ENCODE measurements around the gene CBX7. TPM values are rescaled to one million over a fixed set of nuclear protein-coding genes. Genes with fewer than 3 reads are reported as not detected.
A peak's percentile ranks its signal among the peaks of the same experiment; 100 is the strongest.

Gene CBX7
- total RNA-seq, 1 donor from 2014 or later, result 13.2 TPM

DNA sequence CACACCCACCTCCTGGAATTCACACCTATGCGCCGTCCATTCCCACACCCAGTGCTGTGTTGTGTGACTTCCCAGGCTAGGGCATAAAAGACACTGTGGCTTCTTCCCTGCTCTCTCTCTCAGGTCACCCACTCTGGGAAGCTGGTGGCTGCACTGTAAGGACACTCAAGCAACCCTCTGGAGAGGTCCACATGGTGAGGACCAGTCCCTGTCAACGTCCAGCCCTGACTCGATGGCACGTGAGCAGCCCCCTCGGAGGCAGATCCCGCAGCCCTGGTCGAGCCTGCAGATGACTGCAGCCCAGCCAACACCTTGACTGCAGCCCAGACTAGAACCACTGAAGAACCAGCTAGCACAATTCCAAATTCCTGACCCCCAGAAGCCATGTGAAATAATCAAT lies 16.2 kb downstream of the CBX7 start:
- Mint-ChIP-seq H3K27ac (no peak overlapping the region), H3K9me3 (no peaks in the 10 kb centered on the region), H3K27me3 (ENCODE audit: low read depth) (no peaks in the 10 kb centered on the region), H3K4me3 (no peak overlapping the region), H3K36me3 (no peaks in the 10 kb centered on the region), H3K4me1 (peaks cover 5% of the 10 kb centered on the region)
- DNase-seq (ENCODE audit: low spot score in 2 of 2, unreplicated experiment in 2 of 2), result no peak
- TF ChIP-seq, protein P1, sequence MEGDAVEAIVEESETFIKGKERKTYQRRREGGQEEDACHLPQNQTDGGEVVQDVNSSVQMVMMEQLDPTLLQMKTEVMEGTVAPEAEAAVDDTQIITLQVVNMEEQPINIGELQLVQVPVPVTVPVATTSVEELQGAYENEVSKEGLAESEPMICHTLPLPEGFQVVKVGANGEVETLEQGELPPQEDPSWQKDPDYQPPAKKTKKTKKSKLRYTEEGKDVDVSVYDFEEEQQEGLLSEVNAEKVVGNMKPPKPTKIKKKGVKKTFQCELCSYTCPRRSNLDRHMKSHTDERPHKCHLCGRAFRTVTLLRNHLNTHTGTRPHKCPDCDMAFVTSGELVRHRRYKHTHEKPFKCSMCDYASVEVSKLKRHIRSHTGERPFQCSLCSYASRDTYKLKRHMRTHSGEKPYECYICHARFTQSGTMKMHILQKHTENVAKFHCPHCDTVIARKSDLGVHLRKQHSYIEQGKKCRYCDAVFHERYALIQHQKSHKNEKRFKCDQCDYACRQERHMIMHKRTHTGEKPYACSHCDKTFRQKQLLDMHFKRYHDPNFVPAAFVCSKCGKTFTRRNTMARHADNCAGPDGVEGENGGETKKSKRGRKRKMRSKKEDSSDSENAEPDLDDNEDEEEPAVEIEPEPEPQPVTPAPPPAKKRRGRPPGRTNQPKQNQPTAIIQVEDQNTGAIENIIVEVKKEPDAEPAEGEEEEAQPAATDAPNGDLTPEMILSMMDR (IDR thresholded peaks at IDR 0.05; ENCODE audit: unreplicated experiment), result no peak

DNA sequence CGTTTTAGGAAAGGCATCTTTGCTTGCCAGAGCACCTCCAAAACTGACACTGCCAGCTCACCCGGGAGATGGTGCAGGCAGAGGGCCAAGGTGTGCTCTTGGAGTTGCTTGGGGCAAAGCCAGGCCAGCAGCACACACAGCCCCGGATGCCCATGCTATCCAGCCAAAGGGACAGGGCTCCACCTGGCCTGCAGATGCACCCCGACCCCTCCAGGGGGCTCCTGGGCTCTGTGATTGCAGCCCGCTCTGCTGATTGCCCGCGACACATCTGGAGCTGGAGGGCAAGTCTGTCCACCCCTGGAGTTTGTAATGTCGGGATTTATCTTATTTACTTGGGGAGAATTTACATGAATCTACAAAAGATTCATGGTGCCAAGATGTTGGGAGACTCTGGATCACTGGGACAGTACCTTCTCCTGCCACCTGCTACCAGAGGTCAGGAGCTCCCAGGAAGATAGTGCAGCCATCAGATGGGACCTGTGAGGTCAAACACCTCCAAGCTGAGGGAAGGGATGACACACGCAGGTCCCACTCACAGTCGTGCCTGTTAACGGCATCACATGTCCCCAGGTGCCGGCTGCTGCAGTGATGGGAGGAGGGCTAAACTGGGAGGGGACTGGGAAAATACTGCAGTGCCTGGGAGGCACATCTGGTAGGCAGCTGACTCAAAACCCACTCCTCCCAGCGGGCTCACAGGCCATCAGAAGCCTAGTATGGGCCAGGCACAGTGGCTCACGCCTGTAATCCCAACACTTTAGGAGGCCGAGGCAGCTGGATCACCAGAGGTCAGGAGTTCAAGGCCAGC lies 17.2 kb downstream of the CBX7 start:
- Mint-ChIP-seq H3K4me3 (no peak overlapping the region), H3K27ac (no peak overlapping the region), H3K27me3 (ENCODE audit: low read depth) (no peaks in the 10 kb centered on the region), H3K9me3 (no peaks in the 10 kb centered on the region), H3K4me1 (peaks cover 12% of the 10 kb centered on the region), H3K36me3 (no peaks in the 10 kb centered on the region)
- TF ChIP-seq, protein P1 (IDR thresholded peaks at IDR 0.05; ENCODE audit: unreplicated experiment), result no peak
- DNase-seq (ENCODE audit: low spot score in 2 of 2, unreplicated experiment in 2 of 2), result peak in 1 of 2 experiments; percentile 76

DNA sequence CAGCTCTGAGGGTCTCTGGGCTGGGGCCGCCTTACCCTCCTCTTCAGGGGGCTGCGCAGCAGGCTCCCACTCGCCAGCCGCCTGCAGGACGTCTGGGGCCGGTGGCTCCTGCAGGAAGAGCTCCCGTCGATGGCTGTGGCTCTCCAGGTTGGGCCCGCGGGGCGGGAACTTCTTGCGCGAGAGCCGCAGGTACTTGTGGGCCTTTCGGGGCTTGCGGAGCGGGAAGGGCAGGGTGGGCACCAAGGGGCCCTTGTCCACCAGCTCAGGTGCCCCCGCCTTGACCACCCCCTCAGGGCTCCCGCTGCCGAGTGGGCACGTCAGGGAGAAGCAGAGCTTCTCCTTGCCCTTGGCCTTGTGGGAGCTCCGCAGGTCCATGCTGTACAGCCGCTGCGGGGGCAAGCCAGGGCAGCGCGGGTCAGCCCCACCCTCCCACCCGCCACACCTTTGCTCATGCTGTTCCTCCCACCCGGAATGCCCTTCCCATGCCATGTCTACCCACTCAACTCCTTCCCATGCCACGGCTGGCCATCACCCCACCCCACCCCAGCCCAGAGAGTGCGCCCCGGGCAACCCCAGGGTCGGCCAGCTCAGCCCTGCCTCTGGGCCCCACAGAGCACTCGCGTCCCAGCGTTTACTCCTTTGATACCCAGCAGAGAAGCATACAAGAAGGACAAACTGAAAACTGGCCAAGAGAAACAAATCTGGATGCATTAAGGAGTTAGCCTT lies 18.0 kb downstream of the CBX7 start:
- no peak overlapping the region for H3K27ac Mint-ChIP-seq
- no peak for DNase-seq (ENCODE audit: low spot score in 2 of 2, unreplicated experiment in 2 of 2)
- no peaks in the 10 kb centered on the region for H3K36me3 Mint-ChIP-seq
- H3K9me3 Mint-ChIP-seq, result no peaks in the 10 kb centered on the region
- no peak overlapping the region for H3K4me3 Mint-ChIP-seq
- TF ChIP-seq, protein P1 (IDR thresholded peaks at IDR 0.05; ENCODE audit: unreplicated experiment), result no peak
- H3K27me3 Mint-ChIP-seq (ENCODE audit: low read depth), result no peaks in the 10 kb centered on the region
- peaks cover 12% of the 10 kb centered on the region for H3K4me1 Mint-ChIP-seq

DNA sequence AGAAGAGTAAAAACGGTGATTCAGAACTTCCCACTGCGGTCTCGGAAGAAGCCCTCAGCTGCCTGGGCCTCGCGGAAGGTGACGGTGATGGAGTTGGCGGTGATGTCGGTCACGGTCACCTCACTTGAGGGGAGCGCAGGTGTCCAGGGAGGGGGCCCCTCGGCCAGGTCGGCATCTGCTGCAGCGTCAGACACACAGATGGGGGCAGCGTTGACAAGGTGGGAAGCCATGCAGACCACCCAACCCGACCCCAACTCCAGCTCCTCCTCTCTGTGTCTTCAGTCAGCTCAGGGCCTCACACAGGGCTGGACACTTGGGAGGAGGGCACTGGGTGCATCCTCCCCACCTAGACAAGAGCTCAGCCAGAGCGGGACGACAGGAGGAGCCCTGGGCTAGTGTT lies 18.6 kb downstream of the CBX7 start:
- Mint-ChIP-seq H3K27ac (no peak overlapping the region), H3K4me1 (peaks cover 12% of the 10 kb centered on the region), H3K4me3 (no peak overlapping the region), H3K9me3 (no peaks in the 10 kb centered on the region), H3K36me3 (no peaks in the 10 kb centered on the region), H3K27me3 (ENCODE audit: low read depth) (no peaks in the 10 kb centered on the region)
- TF ChIP-seq, protein P1 (IDR thresholded peaks at IDR 0.05; ENCODE audit: unreplicated experiment), result no peak
- no peak for DNase-seq (ENCODE audit: low spot score in 2 of 2, unreplicated experiment in 2 of 2)

DNA sequence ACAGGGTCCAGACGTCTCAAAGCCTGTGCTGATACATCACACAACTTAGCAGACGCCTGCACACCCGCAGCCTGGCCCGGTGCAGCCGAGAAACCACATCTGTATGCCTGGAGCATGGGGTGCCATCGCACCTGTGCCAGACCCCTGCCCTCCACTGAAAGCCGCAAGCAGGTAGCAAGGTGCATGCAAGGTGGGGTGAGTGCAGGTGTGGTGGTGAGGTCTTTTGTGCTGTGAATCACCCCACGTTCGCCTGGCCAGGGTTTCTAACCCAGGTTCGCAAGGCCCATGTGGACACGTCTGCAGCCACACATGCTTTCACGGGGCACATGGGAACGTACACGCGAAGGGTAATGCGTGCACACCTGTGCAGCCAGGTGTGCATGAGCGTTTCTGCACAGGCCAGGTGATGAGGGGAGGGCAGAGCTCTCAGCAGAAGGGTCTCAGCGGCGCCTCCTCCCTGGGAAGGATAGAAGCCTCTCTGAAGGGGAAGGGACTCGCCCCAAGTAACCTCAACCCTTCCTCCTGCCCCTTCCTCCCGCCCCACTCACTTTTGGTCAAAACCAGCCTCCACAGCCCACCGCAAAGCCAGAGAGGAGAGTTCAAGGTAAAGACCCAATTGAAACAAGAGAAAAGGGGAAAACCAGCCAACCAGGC lies 19.5 kb downstream of the CBX7 start:
- DNase-seq (ENCODE audit: low spot score in 2 of 2, unreplicated experiment in 2 of 2), result no peak
- Mint-ChIP-seq H3K27ac (no peak overlapping the region), H3K4me1 (peaks cover 12% of the 10 kb centered on the region), H3K36me3 (no peaks in the 10 kb centered on the region), H3K27me3 (ENCODE audit: low read depth) (no peaks in the 10 kb centered on the region), H3K9me3 (no peaks in the 10 kb centered on the region), H3K4me3 (no peak overlapping the region)
- TF ChIP-seq, protein P1 (IDR thresholded peaks at IDR 0.05; ENCODE audit: unreplicated experiment), result no peak
